Spleen (tissue), 7 donors: ENCODE results near the gene ZNF225.

Experiments
- CTCF ChIP-seq, 11 experiments: fragments of 200-600 bp in 7 of 11; fragments of 450-650 bp in 4 of 11; sonication (generic) in 4 of 11; IDR thresholded peaks in 8 of 11; conservative IDR thresholded peaks in 3 of 11; 1 replicate in 7 of 11; 2 replicates in 4 of 11; pipeline versions ENCODE4 v1.4.0 to v1.8.0; 2016 to 2021; ENCODE audit warnings: antibody characterized with exemption in 11 of 11, inconsistent platforms in 4 of 11, mild to moderate bottlenecking in 1 of 11
- POLR2A ChIP-seq, 3 donors: fragments of 450-650 bp; IDR thresholded peaks; one replicate each; pipeline ENCODE4 v1.5.1; 2017; ENCODE audit warnings: antibody characterized with exemption in 3 of 3, mild to moderate bottlenecking in 1 of 3
- donor health status: DM: no; HTN: no; CAD: no; lungs with moderate emphysema.
- donor health status: DM: no; HTN: no; CAD: no.
- donor health status: DM: no; HTN: no; CAD: no.

DNA sequence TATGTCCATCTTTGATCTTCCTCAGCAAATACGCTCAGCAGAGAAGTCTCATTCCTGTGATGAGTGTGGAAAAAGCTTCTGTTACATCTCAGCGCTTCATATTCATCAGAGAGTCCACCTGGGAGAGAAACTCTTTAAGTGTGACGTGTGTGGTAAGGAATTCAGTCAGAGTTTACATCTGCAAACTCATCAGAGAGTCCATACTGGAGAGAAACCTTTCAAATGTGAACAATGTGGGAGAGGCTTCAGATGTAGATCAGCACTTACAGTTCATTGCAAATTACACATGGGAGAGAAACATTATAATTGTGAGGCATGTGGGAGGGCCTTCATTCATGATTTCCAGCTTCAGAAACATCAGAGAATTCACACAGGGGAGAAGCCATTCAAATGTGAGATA lies 46.9 kb upstream of the ZNF225 start:
- TF ChIP-seq POLR2A (IDR thresholded peaks at IDR 0.05), result no peak
- no peak for TF ChIP-seq CTCF (IDR thresholded peaks at IDR 0.05 in 8 of 11, conservative IDR thresholded peaks at IDR 0.05 in 3 of 11)
